CD4-positive, alpha-beta memory T cell (primary cell): ENCODE measurements around the gene RAB1A. TPM values are rescaled to one million over a fixed set of nuclear protein-coding genes. Genes with fewer than 3 reads are reported as not detected.

ENCODE experiments used
- CTCF ChIA-PET: fragments of 350-600 bp; sonication (Branson Sonifier 250); formaldehyde crosslinking; loops from one replicate; lab custom pipeline; 2021; ENCODE audit warnings: inconsistent platforms; ENCODE audit not compliant: partially characterized antibody; lab: Charles Lee
- POLR2A ChIA-PET: fragments of 350-600 bp; sonication (Branson Sonifier 250); formaldehyde crosslinking; loops from one replicate; lab custom pipeline; 2021; ENCODE audit not compliant: partially characterized antibody; lab: Charles Lee
- DNase-seq, 5 donors: peaks; one replicate each; pipeline versions ENCODE4 v3.0.0 to v3.0.0-alpha.2; 2020 to 2022; ENCODE audit warnings: mixed read lengths in 1 of 5
- H3K27ac ChIP-seq: one replicate; pipeline ENCODE4 v1.7.0; 2013; ENCODE audit warnings: low read depth, low read length
- H3K27me3 ChIP-seq: 2 replicates; pipeline ENCODE4 v1.7.0; 2013; ENCODE audit warnings: mild to moderate bottlenecking, low read length, moderate library complexity; ENCODE audit not compliant: insufficient read depth
- H3K36me3 ChIP-seq: 2 replicates; pipeline ENCODE4 v1.7.0; 2013; ENCODE audit warnings: mild to moderate bottlenecking, low read length, moderate library complexity; ENCODE audit not compliant: insufficient read depth
- H3K4me1 ChIP-seq: 2 replicates; pipeline ENCODE4 v1.7.0; 2013; ENCODE audit warnings: mild to moderate bottlenecking, low read length, moderate library complexity; ENCODE audit not compliant: insufficient read depth
- H3K4me3 ChIP-seq, 2 donors: one replicate each; pipeline ENCODE4 v1.7.0; 2013; ENCODE audit warnings: low read length in 2 of 2, mild to moderate bottlenecking in 1 of 2
- H3K9me3 ChIP-seq, 2 donors: one replicate each; pipeline ENCODE4 v1.7.0; 2013; ENCODE audit warnings: low read length in 2 of 2, control low read depth in 1 of 2; ENCODE audit not compliant: control insufficient read depth in 1 of 2
- H3K27ac Mint-ChIP-seq, 7 donors: one replicate each; pipeline ENCODE4 v1.8.0; 2020 to 2021; ENCODE audit warnings: mixed read lengths in 7 of 7, mild to moderate bottlenecking in 6 of 7, inconsistent platforms in 3 of 7, moderate library complexity in 3 of 7
- H3K27me3 Mint-ChIP-seq, 2 donors: one replicate each; pipeline ENCODE4 v1.8.0; 2020 to 2021; ENCODE audit warnings: mixed read lengths in 2 of 2
- H3K36me3 Mint-ChIP-seq, 2 donors: one replicate each; pipeline ENCODE4 v1.8.0; 2020 to 2021; ENCODE audit warnings: mixed read lengths in 2 of 2, inconsistent platforms in 1 of 2, mild to moderate bottlenecking in 1 of 2
- H3K4me1 Mint-ChIP-seq, 4 donors: one replicate each; pipeline ENCODE4 v1.8.0; 2020 to 2021; ENCODE audit warnings: mixed read lengths in 4 of 4, mild to moderate bottlenecking in 1 of 4
- H3K4me3 Mint-ChIP-seq, 8 donors: one replicate each; pipeline ENCODE4 v1.8.0; 2020 to 2021; ENCODE audit warnings: mixed read lengths in 8 of 8, mild to moderate bottlenecking in 7 of 8, moderate library complexity in 6 of 8, inconsistent platforms in 3 of 8
- H3K9me3 Mint-ChIP-seq, 8 donors: one replicate each; pipeline ENCODE4 v1.8.0; 2020 to 2021; ENCODE audit warnings: mixed read lengths in 8 of 8, mild to moderate bottlenecking in 5 of 8, inconsistent platforms in 3 of 8, moderate library complexity in 1 of 8
- intact Hi-C: fragments of 100-400 bp; cut with micrococcal nuclease; formaldehyde crosslinking; loops from one replicate; pipeline ENCODE4 v1.15.1; 2023
- polyA plus RNA-seq, 2 donors: library from polyadenylated mRNA; unstranded; fragments of 300-500 nt; fragmentation: Illumina TruSeq; gene quantifications; one replicate each; pipeline ENCODE4 v1.2.3, GENCODE V29; 2021
- total RNA-seq, 2 experiments: library from RNA; stranded (reverse); gene quantifications; one replicate each; pipeline ENCODE4 v1.2.3, GENCODE V29; 2021

The RAB1A gene
- total and polyA plus RNA-seq, 4 experiments from 2014 or later: 53.2 to 81.6 (median 55.9) TPM

DNA sequence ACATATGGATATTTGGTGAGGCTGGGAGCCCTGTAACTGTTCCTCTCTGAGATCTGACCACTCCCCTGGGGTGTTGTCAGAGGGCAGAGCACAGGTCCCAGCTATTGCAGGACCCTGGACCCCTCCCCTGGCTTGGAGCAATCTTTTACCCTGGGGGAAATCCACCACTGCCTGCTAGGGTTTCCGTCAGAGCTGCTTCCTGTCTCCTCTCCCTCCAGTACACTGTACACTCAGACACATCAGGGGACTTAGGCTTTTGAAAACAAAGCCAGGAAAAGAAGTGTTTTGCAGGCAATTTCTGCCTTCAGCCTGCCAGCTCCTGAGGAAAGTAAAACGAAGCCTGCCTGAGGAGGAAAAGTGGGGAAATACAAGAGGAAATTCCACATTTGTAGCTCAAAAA lies 86.9 kb downstream of the RAB1A start:
- H3K4me1 Mint-ChIP-seq: peaks cover 4 to 11% (median 8%) of the 10 kb centered on the region in 4 donors
- H3K27ac Mint-ChIP-seq: no peak overlapping the region
- H3K9me3 ChIP-seq: no peaks in the 10 kb centered on the region
- H3K27me3 ChIP-seq: no peaks in the 10 kb centered on the region
- no peak for DNase-seq
- ChIA-PET POLR2A (interaction anchor here (1.0 to 1.3 kb wide), 2 partner anchors 13 to 125 kb away, joined by 4 read pairs; partner anchors contain the start of gene CEP68), CTCF (interaction anchor here (0.7 to 9.5 kb wide), 11 partner anchors 8 to 126 kb away, joined by 3 to 165 read pairs (median 4); partner anchors contain the start of genes CEP68 and RAB1A)
- H3K4me3 Mint-ChIP-seq: no peak overlapping the region
- intact Hi-C loops: no loop called here
- no peak overlapping the region for H3K4me3 ChIP-seq
- H3K27ac ChIP-seq: no peak overlapping the region
- H3K27me3 Mint-ChIP-seq: no peaks in the 10 kb centered on the region
- peaks cover 14 to 31% of the 10 kb centered on the region in 2 donors for H3K36me3 Mint-ChIP-seq
- H3K36me3 ChIP-seq: no peaks in the 10 kb centered on the region
- H3K4me1 ChIP-seq: peaks cover 8% of the 10 kb centered on the region
- H3K9me3 Mint-ChIP-seq: peaks cover 0 to 21% (median 11%) of the 10 kb centered on the region in 8 donors

DNA sequence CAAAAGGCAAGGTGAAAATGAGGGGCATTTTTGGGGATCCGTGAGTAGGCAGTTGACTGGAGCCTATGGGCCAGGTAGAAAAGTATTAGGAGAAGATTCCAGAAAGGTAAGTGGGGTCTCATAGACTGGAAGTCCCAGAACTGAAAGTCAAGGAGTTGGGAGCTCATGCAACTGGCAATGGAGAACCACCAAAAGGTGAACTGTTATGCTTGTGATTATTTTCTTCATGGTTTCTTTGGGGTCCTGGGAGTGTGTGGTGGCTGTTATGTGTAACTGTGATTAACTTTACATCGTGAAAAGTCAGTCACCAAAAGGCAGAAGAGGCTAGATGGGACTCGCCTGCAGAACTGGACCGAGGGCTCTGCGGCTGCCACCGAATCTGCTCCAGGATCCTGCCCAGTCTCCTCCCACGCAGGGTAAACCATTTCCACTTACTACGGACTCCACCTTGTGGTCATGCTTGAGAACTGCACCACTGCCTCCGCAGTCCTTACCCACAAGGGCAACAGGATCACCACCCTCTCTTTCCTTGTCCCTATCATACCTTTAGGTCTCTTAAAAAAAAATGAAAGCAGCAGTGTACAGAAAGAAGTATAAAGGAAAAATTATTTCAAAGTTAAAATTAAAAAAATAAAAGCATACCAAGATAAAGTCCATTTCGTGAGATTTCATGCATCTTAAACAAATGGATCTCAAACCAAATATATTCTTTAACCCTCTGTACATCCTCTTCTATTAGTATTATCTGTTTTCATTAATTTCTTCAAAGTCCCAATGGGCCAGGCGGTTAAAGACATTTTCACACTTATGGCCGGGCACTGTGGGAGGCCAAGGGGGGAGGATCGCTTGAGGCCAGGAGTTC lies 89.3 kb downstream of the RAB1A start:
- peak overlapping the region in 2 of 8 donors; percentile 38 to 76 for H3K4me3 Mint-ChIP-seq
- H3K4me1 Mint-ChIP-seq: peaks cover 4 to 11% (median 8%) of the 10 kb centered on the region in 4 donors
- CTCF ChIA-PET: interaction anchor here (0.6 to 9.5 kb wide), 10 partner anchors 9 to 123 kb away, joined by 3 to 165 read pairs (median 5); partner anchors contain the start of gene CEP68
- intact Hi-C loops: loop anchor here (1.0 to 2.0 kb wide), 6 partner anchors 16 to 533 kb away; partner anchors contain the start of genes CEP68 and SLC1A4
- H3K4me3 ChIP-seq: no peak overlapping the region
- peaks cover 8% of the 10 kb centered on the region for H3K4me1 ChIP-seq
- DNase-seq: peak; percentile 67 to 74 (median 69)
- H3K27ac Mint-ChIP-seq: no peak overlapping the region
- H3K9me3 ChIP-seq: no peaks in the 10 kb centered on the region
- H3K27me3 Mint-ChIP-seq: no peaks in the 10 kb centered on the region
- no peaks in the 10 kb centered on the region for H3K27me3 ChIP-seq
- POLR2A ChIA-PET: interaction anchor here (0.6 to 1.8 kb wide), 4 partner anchors 15 to 123 kb away, joined by 3 to 8 read pairs (median 3); partner anchors contain the start of gene CEP68
- peaks cover 0 to 21% (median 10%) of the 10 kb centered on the region in 8 donors for H3K9me3 Mint-ChIP-seq
- peaks cover 11 to 21% of the 10 kb centered on the region in 2 donors for H3K36me3 Mint-ChIP-seq
- H3K27ac ChIP-seq: no peak overlapping the region
- H3K36me3 ChIP-seq: no peaks in the 10 kb centered on the region

DNA sequence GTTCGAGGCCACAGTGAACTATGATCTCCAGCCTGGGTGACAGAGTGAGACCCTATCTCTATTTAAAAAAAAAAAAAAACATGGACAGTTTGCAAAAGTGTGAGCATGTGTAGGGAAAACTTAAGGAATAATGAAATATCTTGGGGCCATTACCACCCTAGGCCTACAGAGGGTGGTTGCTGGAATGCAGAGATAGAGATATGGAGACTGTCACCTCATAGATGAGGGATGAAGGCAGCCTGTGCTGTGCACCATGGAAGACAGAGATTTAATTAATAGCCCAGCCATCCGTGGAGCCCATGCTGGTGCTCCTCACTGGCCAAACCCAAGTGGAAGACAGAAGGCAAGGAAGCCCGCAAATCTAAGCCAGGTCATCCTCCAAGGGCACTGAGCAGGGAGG lies 90.3 kb downstream of the RAB1A start:
- intact Hi-C loops: loop anchor here (1.0 to 2.0 kb wide), 6 partner anchors 17 to 534 kb away; partner anchors contain the start of genes CEP68 and SLC1A4
- POLR2A ChIA-PET: no interaction called here
- H3K4me1 ChIP-seq: peaks cover 8% of the 10 kb centered on the region
- peaks cover 6 to 12% of the 10 kb centered on the region in 2 donors for H3K36me3 Mint-ChIP-seq
- no peaks in the 10 kb centered on the region for H3K36me3 ChIP-seq
- no peaks in the 10 kb centered on the region for H3K27me3 ChIP-seq
- H3K9me3 ChIP-seq: no peaks in the 10 kb centered on the region
- no peak overlapping the region for H3K4me3 Mint-ChIP-seq
- H3K9me3 Mint-ChIP-seq: peaks cover 0 to 13% (median 8%) of the 10 kb centered on the region in 8 donors
- no peaks in the 10 kb centered on the region for H3K27me3 Mint-ChIP-seq
- DNase-seq: no peak
- H3K27ac Mint-ChIP-seq: no peak overlapping the region
- H3K27ac ChIP-seq: no peak overlapping the region
- H3K4me1 Mint-ChIP-seq: peaks cover 4 to 11% (median 8%) of the 10 kb centered on the region in 4 donors
- H3K4me3 ChIP-seq: no peak overlapping the region
- CTCF ChIA-PET: interaction anchor here (0.7 to 9.5 kb wide), 9 partner anchors 8 to 122 kb away, joined by 3 to 165 read pairs (median 5); partner anchors contain the start of gene CEP68

DNA sequence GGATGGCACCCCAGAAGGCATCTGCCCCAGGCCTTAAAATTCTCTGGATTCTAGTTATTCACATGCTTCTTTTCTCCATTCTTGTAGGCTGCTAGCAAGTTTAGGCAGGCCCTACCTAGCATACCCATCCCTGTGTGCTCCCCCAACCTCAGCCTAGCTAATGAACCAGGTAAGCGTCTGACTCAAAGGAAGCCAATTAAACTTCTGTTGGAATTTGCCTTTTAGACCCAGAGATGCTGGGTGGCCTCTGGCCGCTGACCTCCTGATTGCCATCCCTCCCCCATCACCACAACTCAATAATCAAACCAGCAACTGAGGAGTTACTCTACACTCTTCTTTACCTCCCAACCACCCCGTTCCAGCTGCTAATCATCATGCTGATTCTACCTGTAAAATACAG lies 92.7 kb downstream of the RAB1A start:
- ChIA-PET POLR2A (interaction anchor here (0.8 to 1.3 kb wide), 2 partner anchors 16 to 91 kb away, joined by 3 read pairs; no protein-coding TSS in a partner anchor), CTCF (interaction anchor here (1.0 to 9.5 kb wide), 4 partner anchors 12 to 120 kb away, joined by 3 to 165 read pairs (median 3); partner anchors contain the start of gene CEP68)
- Histone ChIP-seq H3K4me3 (no peak overlapping the region), H3K4me1 (peaks cover 19% of the 10 kb centered on the region), H3K27ac (no peak overlapping the region), H3K9me3 (no peaks in the 10 kb centered on the region), H3K36me3 (no peaks in the 10 kb centered on the region), H3K27me3 (no peaks in the 10 kb centered on the region)
- peaks cover 0 to 4% of the 10 kb centered on the region in 2 donors for H3K36me3 Mint-ChIP-seq
- no peak overlapping the region for H3K4me3 Mint-ChIP-seq
- H3K27me3 Mint-ChIP-seq: no peaks in the 10 kb centered on the region
- peaks cover 8 to 16% (median 13%) of the 10 kb centered on the region in 4 donors for H3K4me1 Mint-ChIP-seq
- no peaks in the 10 kb centered on the region for H3K9me3 Mint-ChIP-seq
- no peak for DNase-seq
- no peak overlapping the region for H3K27ac Mint-ChIP-seq
- intact Hi-C loops: no loop called here

Other genes with a start within 250 kb of the RAB1A start
- 10 to 100 TPM in 1 of 2 experiments, 1 to 10 TPM in 1; 8.2 to 10.3 TPM for gene SLC1A4, start 140.7 kb downstream of the RAB1A start, total RNA-seq
- 1 to 10 TPM; 1.6 to 2.0 TPM for gene SLC1A4, start 140.7 kb downstream of the RAB1A start, polyA plus RNA-seq
- 10 to 100 TPM; 57.7 to 59.9 TPM for gene CEP68, start 73.7 kb downstream of the RAB1A start, total RNA-seq
- gene CEP68, start 73.7 kb downstream of the RAB1A start, polyA plus RNA-seq: 10 to 100 TPM; 19.9 to 28.4 TPM
- 100 to 1,000 TPM; 298 to 312 TPM for gene ACTR2, start 97.7 kb upstream of the RAB1A start, total RNA-seq
- 100 to 1,000 TPM; 289 to 292 TPM for gene ACTR2, start 97.7 kb upstream of the RAB1A start, polyA plus RNA-seq